ENCODE measurements around the gene KIF25.
"Not testable (repeated sequence)": the region's sequence is repeated elsewhere in the genome, so short reads cannot be mapped to it uniquely, and the experiment has no call there.

GRCh38 chr6:167976116-167976657 is 21.3 kb upstream of the KIF25 start:
- TF ChIP-seq CTCF (IDR thresholded peaks at IDR 0.05; ENCODE audit: poor library complexity, severe bottlenecking); SMC3 (conservative IDR thresholded peaks at IDR 0.05; ENCODE audit: poor library complexity): not testable (repeated sequence)
